Mesodermal cell (in vitro differentiated cells): ENCODE results near the gene CSNK2A2.

Experiments used
- H3K27ac ChIP-seq: 2 replicates; pipeline ENCODE4 v1.7.0; 2013; ENCODE audit warnings: mild to moderate bottlenecking, low read depth, low read length, moderate library complexity; ENCODE audit not compliant: severe bottlenecking
- H3K36me3 ChIP-seq: 2 replicates; pipeline ENCODE4 v1.7.1; 2013; ENCODE audit warnings: mild to moderate bottlenecking, low read length, moderate library complexity; ENCODE audit not compliant: control insufficient read depth, insufficient read depth
- H3K4me1 ChIP-seq: one replicate; pipeline ENCODE4 v1.7.1; 2013; ENCODE audit warnings: mild to moderate bottlenecking, low read length; ENCODE audit not compliant: insufficient read depth, control insufficient read depth, poor library complexity, severe bottlenecking
- H3K4me3 ChIP-seq: 2 replicates; pipeline ENCODE4 v1.7.0; 2013; ENCODE audit warnings: low read length, control low read depth, mild to moderate bottlenecking; ENCODE audit not compliant: insufficient read depth, poor library complexity, severe bottlenecking; ENCODE audit errors: extremely low read depth
- H3K9me3 ChIP-seq: 2 replicates; pipeline ENCODE4 v1.7.1; 2013; ENCODE audit warnings: mild to moderate bottlenecking, low read length, moderate library complexity; ENCODE audit not compliant: control insufficient read depth
- WGBS, 2 experiments: methylation state at CpG; one replicate each; pipeline ENCODE4 v1.1.5; 2013; ENCODE audit warnings: missing lambda C conversion rate in 2 of 2; ENCODE audit not compliant: insufficient coverage in 2 of 2; 5-methylcytosine and 5-hydroxymethylcytosine counted together

Gene CSNK2A2

DNA sequence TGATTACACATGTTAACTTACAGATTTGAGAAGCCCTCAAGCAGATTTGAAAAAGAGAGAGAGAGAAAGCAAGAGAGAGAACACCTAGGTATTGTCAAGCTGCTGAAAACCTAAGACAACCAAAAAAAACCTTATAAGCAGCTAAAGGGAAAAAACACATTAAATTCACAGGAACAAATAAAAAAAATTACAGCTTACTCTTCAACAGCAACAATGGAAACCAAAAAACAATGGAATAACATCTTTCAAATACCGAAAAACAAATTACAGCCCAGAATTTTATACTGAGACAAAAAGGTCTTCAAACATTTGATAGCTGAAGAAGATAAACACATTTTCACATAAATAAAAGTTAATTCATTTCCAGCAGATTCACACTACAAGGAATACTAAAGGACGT lies 60.3 kb downstream of the CSNK2A2 start:
- Histone ChIP-seq H3K27ac (no peak overlapping the region), H3K4me1 (no peaks in the 10 kb centered on the region), H3K4me3 (no peak overlapping the region), H3K36me3 (no peaks in the 10 kb centered on the region), H3K9me3 (no peaks in the 10 kb centered on the region)
- WGBS, 2 experiments: 83% methylated on average over 1 of the region's 2 CpGs; no CpG with 5 or more reads in 1 of the 2 experiments

DNA sequence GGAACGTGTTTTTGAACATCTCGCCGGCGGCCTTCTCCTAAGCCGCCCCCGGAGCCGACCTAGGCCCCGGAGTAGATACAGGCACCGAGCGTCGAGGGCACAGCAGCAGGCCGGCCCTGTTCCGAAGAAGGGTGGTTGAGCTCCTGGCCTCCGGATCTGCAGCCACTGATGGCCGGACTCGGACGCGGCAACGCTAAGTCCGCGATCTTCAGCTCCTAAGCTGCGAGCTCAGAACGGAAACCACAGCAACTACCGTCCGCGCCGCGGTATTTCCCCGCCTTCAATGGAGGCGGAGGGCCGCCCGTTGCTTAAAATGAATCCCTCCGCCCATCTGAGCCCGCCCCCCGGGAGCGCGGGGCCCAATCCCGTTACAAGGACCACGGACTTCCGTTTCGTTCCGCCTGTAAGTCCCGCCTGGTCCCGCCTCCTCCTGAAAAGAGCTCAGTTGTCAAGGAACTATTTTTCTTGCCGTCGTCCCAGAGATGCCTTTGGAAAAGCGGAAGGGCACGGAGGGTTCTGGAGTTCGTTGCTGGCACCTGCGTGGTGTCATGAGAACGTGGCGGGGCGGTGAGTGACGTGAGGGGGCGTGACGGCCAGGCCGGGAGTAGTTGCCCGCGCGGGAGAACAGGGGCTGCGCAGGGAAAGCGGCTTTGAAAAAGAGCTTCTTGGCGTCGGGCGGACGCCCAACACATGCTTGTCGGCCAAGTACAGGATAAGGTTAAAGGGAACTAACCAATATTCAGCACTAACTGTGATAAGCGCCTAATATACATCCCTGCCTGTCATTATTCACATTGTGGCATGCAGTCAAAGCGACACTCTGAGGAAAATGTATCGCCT lies 68.6 kb downstream of the CSNK2A2 start, which contains the start of gene CFAP20:
CFAP20 (minus strand) TSS at position 285 of the 840 bp plus-strand sequence; CDS start at position 19, 266 bp downstream.
- H3K36me3 ChIP-seq: no peaks in the 10 kb centered on the region
- H3K9me3 ChIP-seq: no peaks in the 10 kb centered on the region
- H3K4me3 ChIP-seq: peak within 1 kb of the TSS; percentile 76
- 4 to 6% methylated on average over 67 to 69 of the region's 70 CpGs for WGBS, 2 experiments
- peaks cover 26% of the 10 kb centered on the region for H3K4me1 ChIP-seq
- H3K27ac ChIP-seq: peak within 1 kb of the TSS; percentile 89

DNA sequence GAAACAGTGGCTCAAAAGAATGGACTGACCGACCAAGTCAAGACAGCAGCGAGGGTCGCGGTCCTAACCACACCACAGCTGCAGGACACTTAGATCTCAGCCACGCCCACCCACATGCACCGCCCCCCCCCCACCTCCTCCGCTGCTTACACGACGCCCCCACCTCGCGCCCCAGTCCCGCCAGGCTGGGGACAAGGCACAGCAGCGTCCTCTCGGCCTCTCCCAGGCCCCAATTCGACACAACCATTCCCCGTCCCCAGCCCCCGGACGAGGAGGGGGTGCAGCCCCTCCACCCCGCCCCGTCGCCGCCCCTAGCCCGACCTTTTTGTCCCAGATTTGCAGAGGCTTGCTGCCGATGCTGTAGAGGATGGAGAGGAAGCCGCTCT lies 69.2 kb downstream of the CSNK2A2 start:
- peak overlapping the region; percentile 76 for H3K4me3 ChIP-seq
- H3K9me3 ChIP-seq: no peaks in the 10 kb centered on the region
- H3K36me3 ChIP-seq: no peaks in the 10 kb centered on the region
- 0% methylated on average over 13 to 14 of the region's 25 CpGs for WGBS, 2 experiments
- peak overlapping the region; percentile 89 for H3K27ac ChIP-seq
- peaks cover 31% of the 10 kb centered on the region for H3K4me1 ChIP-seq

DNA sequence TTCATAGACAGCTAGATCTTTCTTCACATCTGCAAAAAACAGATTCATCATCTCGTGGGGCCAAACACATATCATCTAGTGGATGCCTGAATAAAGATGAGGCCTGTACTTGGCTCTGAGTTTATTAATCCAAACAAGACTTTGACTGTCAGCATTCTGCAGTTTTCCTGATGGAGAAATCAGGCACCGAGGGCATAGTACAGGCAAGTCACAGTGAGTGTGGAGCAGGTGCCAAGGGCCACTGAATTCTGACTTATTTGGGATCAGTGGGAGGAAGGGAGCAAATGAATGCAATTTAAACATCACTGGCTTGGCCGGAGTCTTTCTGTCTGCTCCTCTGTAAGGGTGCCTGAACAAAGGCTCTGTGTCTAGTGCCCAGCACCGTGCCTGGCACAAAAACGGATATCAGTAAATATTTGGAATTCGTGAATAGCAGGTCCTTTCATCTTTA lies 69.7 kb downstream of the CSNK2A2 start:
- H3K4me1 ChIP-seq: peaks cover 32% of the 10 kb centered on the region
- WGBS, 2 experiments: 13 to 35% methylated on average over 2 to 4 of the region's 6 CpGs
- peak overlapping the region; percentile 76 for H3K4me3 ChIP-seq
- no peaks in the 10 kb centered on the region for H3K36me3 ChIP-seq
- H3K9me3 ChIP-seq: no peaks in the 10 kb centered on the region
- no peak overlapping the region for H3K27ac ChIP-seq

DNA sequence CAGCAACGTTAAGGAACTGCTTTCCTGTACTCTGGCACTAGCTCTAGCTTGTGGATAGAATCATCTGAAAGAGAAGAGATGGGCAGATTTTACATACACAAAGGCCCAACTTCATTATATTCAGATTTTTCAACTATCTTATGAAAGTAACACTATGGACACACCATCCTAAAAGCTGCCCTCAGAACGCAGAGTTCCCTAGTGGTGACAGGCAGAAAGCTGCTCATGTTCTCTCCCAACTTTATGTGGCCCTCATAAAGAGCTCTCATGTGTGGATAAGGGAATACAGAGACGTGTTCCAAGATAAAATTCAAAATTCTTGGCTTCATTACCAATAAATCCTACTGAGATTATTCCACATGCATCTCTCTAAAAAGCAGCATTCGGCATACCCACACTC lies 70.3 kb downstream of the CSNK2A2 start:
- peak overlapping the region; percentile 76 for H3K4me3 ChIP-seq
- no peak overlapping the region for H3K27ac ChIP-seq
- H3K36me3 ChIP-seq: no peaks in the 10 kb centered on the region
- H3K4me1 ChIP-seq: peaks cover 32% of the 10 kb centered on the region
- WGBS, 2 experiments: 52 to 55% methylated on average over 1 to 2 of the region's 4 CpGs
- no peaks in the 10 kb centered on the region for H3K9me3 ChIP-seq

DNA sequence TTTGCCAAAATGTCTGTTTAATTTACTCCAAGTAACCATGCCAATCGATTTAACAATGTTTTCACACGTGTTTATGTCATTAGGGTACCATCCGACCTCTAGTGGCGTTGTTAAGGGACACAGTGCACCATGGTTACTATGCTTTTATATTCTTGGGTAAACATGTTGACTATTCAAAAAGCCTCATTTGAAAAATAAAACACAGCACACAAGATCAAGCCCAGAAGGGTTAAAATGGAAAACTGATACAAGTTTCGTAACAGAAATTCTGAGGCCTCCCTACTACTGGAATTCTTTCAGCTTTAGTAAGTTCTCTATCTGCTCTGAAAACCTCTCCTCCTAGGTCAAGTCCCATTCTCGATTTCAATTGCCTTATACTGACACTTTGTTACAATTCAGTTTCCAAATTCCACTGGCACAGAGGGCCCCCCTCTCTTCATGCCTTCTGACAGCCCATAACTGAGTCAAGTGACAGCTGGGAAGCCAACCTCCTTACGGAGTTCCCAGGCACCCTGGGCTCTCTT lies 70.8 kb downstream of the CSNK2A2 start:
- no peaks in the 10 kb centered on the region for H3K9me3 ChIP-seq
- H3K27ac ChIP-seq: no peak overlapping the region
- H3K4me3 ChIP-seq: peak overlapping the region; percentile 76
- peaks cover 33% of the 10 kb centered on the region for H3K4me1 ChIP-seq
- 57 to 64% methylated on average over 2 to 6 of the region's 7 CpGs for WGBS, 2 experiments
- no peaks in the 10 kb centered on the region for H3K36me3 ChIP-seq

DNA sequence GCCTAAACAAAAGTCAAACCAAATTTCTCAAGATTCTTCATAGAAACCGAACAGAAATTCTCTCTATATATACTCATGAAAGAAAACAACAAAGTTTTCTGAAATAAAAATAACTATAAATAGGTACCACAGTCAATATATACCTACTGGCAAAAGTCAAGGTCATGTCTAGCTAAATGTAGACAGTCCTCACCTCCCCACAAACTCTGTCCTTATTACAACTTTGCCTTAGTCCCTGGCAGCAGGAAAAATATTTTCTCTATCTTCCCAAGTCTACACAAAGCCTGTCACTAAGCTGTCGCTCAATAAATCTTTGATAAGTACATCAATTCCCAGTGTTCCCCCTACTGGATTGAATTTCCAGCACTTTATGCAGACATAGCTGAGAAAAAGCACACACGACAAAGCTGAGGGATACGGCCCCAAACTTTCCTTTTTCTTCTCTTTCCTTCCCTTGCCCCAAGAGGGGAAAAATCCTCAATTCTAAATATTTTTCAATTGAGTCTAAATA lies 71.4 kb downstream of the CSNK2A2 start:
- H3K36me3 ChIP-seq: no peaks in the 10 kb centered on the region
- H3K4me3 ChIP-seq: no peak overlapping the region
- peaks cover 38% of the 10 kb centered on the region for H3K4me1 ChIP-seq
- 100% methylated on average over 1 of the region's 4 CpGs for WGBS, 2 experiments
- no peaks in the 10 kb centered on the region for H3K9me3 ChIP-seq
- H3K27ac ChIP-seq: no peak overlapping the region

DNA sequence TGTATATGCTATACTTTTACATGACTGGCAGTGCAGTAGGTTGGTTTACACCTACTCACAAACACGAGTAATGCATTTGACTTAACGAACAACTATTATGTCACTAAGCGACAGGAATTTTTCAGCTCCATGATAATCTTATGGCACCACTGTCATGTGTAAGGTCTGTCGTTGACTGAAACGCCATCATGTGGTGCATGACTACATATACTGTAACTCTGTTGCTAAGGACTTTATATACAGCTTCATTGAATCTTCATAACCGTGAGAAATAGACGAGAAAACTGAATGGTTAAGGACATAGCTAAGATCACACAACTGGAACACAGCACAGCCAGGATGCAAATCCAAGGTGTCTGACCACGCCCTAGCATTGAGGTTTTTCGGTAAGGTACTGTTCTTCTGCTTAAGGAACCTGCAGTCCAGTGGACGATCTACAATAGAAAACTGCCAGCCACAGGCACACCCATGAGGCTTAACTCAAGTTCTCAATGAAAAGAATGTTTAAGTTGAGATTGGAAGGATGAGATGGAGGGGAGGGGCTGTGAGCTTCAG lies 72.0 kb downstream of the CSNK2A2 start:
- no peak overlapping the region for H3K27ac ChIP-seq
- peaks cover 44% of the 10 kb centered on the region for H3K4me1 ChIP-seq
- H3K36me3 ChIP-seq: no peaks in the 10 kb centered on the region
- no peak overlapping the region for H3K4me3 ChIP-seq
- H3K9me3 ChIP-seq: no peaks in the 10 kb centered on the region
- 91 to 97% methylated on average over 8 to 10 of the region's 10 CpGs for WGBS, 2 experiments

DNA sequence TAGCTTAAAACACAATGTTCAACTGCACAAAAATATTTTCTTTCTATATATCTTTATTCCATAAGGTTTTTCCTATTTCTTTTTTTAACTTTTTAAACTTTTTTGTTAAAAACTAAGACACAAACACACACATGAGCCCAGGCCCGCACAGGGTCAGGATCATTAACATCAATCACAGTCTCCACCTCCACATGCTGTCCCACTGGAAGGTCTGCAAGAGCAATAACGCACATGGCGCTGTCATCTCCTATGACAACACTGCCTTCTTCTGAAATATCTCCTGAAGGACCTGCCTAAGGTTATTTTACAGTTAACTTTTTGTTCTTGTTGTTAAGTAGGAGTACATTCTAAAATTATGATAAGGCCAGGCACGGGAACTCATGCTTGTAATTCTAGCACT lies 72.9 kb downstream of the CSNK2A2 start:
- Histone ChIP-seq H3K4me3 (no peak overlapping the region), H3K27ac (no peak overlapping the region), H3K9me3 (no peaks in the 10 kb centered on the region), H3K36me3 (no peaks in the 10 kb centered on the region), H3K4me1 (peaks cover 52% of the 10 kb centered on the region)
- 77 to 78% methylated on average over 3 to 4 of the region's 4 CpGs for WGBS, 2 experiments

DNA sequence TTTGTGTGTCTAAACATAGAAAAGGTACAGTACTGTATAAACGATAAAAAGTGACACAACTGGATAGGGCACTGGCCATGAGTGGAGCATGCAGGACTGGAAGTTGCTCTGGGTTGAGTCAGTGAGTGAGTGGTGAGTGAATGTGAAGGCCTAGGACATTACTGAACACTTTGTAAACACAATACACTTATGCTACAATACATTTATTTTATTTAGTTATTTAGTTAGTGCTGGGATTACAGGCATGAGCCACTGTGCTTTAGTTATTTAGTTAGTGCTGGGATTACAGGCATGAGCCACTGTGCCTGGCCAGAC lies 73.3 kb downstream of the CSNK2A2 start:
- WGBS, 2 experiments: 100% methylated on average over 1 of the region's 1 CpG; no CpG with 5 or more reads in 1 of the 2 experiments

More for the DNA sequence above, 73.3 kb downstream of the CSNK2A2 start:
- H3K4me1 ChIP-seq: peaks cover 53% of the 10 kb centered on the region
- H3K27ac ChIP-seq: no peak overlapping the region
- no peak overlapping the region for H3K4me3 ChIP-seq
- no peaks in the 10 kb centered on the region for H3K36me3 ChIP-seq
- H3K9me3 ChIP-seq: no peaks in the 10 kb centered on the region
